Measurements from ENCODE around the gene CKS1B.

The CKS1B gene

GRCh38 chr1:154945962-154946850 is 28.3 kb upstream of the CKS1B start:
- DNase-seq (ENCODE audit: low spot score): no peak

DNA sequence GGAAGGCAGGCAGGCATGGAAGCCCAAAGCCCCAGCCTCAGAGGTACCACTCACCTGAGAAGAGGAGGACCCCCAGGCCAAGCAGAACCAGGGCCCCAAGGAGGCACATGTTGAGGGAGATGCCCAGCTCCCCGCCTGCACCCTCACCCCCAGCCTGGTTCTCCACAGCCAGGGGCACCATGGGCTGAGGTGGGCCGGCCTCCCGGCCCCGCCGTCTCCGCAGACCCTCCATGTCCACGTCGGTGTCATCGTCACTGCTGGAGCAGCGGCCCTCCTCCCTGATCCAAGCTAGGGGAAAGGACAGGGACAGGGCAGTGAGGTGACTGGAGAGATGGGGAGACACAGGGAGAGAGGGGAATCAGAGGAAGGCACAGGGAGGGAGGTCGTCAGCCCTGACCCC is 26.4 kb upstream of the CKS1B start:
- no peak for DNase-seq (ENCODE audit: low spot score)

DNA sequence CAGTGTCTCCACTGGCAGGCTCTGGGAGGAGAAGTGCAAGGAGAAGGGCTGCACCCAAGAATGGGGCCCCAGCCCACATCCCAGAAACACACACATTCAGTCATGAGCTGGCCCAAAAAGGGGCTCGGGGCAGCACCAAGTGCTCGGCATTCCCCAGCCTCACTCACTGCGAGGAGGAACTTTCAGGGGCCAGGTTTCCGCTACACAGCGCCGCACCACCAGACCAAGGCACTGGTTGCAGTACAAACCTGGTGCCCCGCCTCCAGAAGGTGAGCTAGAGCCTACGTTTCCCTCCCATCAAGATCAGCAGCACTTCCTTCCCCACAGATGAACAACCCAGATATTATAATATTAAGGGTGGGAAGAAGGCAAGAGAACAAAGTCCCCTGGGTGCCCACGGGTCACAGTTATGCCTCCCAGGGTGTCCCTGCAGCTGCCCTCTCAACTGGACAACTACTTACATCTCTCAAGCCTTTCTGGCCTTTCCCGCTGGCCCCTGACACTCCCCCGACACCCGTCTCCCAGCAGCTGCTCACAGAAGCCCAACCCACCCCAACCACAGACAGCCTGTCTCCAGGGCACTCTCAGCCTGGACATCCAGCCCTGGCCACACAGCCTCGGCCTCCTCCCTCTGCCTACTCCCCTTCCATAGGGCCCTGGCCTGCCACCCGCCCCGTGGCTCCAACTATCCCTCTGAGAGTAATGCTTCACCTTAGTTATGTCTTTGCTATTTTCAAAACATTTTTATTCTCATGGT is 22.4 kb upstream of the CKS1B start:
- DNase-seq (ENCODE audit: low spot score): no peak

DNA sequence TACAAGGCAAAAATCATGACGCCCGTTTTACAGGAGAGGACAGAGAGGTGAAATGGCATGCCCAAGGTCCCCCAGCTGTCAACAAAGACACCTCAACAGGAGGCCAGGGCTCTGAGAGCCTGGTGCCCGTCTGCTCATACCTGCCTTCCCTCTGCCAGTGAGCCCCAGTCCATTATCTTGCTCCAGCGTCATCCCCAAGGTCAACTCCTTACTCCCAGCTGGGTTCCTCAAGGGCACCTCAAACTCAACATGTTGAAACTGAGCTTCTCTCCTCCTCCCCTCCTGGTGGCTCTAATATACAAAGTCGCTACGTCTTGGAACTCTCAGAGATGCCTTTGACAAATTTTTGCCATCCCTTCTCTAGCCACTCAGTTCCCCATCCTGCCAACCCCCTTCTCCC is 21.8 kb upstream of the CKS1B start:
- no peak for DNase-seq (ENCODE audit: low spot score)

- no peak for DNase-seq (ENCODE audit: low spot score)
Measured at GRCh38 chr1:154953611-154954038, 20.9 kb upstream of the CKS1B start.

DNA sequence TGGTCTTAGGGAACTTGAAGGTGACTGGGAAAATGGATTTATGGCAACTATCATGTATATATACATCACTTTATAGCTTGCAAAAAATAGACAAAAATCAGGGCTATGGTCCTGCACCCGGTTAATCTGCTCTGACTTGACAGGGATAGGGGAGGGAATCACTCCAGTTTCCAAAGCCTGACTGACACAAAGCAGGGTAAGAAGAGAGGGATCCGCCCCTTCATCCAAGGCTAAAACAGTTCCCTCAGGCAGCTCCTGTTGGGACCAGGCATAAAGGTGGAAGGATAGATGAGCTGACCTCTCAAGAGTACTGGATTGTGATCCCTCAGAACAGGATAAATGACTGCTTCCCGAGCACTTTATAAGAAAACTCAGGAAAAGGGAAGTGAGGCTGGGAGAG is 19.9 kb upstream of the CKS1B start:
- DNase-seq (ENCODE audit: low spot score): no peak

DNA sequence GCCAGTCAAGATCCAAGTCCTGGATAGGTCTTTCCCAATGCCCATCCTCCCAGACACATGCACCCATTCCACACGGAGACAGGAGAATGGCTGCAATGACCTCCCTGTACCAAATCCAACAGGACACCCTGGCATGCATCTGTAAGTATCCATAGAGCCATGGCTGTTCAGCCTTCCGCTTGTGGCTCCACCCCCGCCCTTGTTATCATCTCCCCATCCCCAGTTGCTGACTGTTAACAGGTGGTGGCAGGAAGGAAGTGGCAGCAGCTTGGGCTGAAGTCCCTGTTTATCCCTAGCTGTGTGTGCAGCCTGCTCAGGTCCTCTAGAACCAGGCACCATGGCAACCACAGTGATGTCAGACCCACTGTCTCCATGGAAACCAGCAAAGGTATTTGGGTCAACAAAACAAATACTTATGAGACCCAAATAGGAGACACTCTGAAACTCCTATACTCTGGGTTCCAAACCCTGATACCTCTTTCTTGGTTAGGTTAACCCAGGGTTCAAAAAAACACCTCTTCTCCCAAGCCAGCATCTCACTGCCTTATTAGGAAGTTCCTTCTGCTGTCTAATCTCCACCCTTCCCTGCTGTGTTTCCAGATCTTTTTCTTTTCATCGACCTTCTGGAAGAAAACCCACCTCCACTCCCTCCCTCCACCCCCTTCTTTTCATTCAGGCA is 19.3 kb upstream of the CKS1B start:
- DNase-seq (ENCODE audit: low spot score): no peak

GRCh38 chr1:154955718-154956543 is 18.6 kb upstream of the CKS1B start, which contains the start of gene PBXIP1:
TSS of gene PBXIP1 (minus strand) at chr1:154956099. CDS start at chr1:154953721, 2,378 bp downstream.
- peak; percentile 100 for DNase-seq (ENCODE audit: low spot score)

DNA sequence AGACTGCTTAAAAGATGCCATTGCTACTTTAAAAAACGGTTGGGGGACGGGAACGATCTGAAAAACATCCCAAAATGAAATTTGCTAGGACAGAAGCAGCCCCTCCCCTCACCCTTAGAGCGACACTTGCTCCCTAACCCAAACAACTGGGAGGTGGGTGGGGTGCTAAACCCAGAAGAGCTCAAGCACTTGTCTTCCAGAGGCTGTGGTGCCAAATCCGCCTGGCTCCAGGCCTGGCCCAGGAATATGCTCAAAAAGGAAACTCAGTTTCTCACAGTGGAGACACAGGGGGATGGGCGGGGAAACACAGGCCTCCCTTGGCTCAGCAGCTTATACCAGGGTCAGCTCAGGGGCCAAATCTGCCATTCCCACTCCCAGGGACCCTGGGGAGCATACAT is 17.9 kb upstream of the CKS1B start:
- no peak for DNase-seq (ENCODE audit: low spot score)

DNA sequence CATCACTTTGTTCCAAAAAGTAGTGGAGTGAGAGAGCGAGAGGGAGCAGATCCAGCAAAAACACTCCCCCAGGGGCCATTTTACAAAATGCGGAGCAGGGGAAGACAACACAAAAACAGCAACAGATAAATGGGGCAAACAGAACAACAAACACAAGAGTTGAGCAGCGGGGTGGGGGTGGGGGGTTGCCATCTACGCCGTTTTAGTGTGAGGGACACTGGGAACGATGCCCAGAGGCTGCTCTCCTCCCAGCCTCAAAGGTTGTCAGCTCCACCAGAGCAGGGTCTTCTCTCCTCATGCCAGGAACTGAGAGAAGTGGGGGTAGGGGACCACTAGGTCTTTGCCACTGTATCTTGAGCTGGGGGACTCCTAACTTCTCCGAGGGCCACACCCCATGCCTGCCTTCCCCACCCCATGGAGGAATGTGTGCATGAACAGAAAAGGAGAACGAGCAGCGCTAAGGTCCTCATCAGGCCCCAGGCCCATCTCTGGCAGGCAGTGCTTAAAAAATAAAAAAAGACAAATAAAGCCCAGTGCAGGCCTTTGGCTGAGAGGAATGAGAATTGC is 17.3 kb upstream of the CKS1B start:
- DNase-seq (ENCODE audit: low spot score): no peak

- DNase-seq (ENCODE audit: low spot score): no peak
Measured at GRCh38 chr1:154958036-154958435, 16.4 kb upstream of the CKS1B start.

- no peak for DNase-seq (ENCODE audit: low spot score)
Measured at GRCh38 chr1:154958681-154959425, 15.6 kb upstream of the CKS1B start.

DNA sequence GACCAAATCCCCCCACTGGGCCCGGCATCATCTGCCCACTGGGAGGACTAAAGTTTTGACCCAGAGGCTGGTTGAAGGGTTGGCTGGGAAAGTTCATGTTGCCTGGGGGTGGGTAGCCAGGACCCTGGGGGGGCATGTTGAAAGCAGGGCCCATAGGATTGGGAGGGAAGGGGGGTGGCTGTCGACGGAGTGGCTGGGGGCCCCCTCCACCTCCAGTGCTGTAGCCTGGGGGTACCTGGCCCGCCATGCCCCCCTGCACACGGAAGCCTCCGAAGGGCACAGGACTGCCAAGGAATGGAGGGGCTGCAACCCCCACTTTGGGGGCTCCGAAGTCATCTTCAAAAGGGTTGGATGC is 15.1 kb upstream of the CKS1B start:
- DNase-seq (ENCODE audit: low spot score): no peak

DNA sequence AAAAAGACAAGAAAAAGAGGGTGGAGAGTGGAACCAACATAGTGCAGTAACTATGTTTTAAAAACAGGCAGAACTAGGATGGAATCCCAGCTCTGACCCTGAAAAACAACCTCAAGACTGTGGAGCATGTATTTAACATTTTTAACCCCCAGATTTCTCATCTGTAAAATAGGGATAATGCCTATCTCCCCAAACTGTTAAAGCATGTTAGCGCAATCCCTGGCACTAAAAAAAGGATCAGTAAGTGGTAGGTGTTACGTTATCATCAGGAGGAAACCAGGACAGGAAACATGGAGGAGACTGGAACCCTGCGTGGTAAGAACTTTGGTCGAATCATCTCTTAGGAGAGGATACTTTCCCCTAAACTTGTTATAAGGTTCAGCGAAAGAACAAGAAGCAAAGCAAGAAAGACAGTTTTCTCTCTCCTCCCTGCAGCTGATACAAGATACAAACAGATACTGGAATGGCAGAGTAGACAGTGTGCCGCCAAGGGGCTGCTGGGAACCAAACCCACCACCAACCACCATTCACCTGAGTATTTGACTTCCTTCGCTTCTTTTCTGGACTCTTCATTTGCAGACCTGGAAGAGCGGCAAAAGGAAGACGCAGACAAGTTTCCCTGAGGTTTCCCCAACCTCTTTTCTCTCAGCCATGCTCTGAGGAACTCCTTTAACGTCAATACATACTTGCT is 13.9 kb upstream of the CKS1B start:
- DNase-seq (ENCODE audit: low spot score): no peak

- DNase-seq (ENCODE audit: low spot score): peak; percentile 87
Measured at GRCh38 chr1:154961207-154962155, 13.0 kb upstream of the CKS1B start, which contains the start of gene PYGO2. TSS of gene PYGO2 (minus strand) at chr1:154961782. CDS start at chr1:154961576, 206 bp downstream.

DNA sequence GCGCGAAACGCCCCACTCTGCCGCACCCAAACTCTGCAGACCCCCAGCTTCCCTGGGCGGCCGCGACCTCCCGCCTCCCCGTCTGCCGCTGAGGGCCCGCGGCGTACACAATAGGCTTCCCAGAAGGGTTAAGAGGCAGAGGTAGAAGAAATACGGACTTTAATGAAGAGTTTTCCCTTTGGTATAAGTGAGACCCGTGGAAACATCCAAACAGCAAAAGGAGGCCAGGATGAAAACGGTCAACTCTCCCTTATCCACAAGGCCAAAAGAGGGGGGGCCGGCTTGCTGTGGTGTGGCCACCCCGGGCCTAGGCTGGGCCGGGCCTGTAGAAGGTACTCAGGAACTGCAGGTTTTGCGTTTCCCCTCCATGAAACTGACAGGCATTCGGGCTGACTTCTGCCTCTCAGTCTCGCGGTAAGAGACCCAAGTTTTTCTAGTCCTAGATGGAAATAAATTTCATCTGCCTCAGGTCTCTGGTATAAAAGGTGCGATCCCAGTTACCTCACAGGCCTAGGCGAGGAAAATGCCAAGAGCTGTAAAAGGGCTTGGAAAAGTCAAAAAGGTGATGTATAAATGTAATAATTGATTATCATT is 12.2 kb upstream of the CKS1B start:
- no peak for DNase-seq (ENCODE audit: low spot score)

DNA sequence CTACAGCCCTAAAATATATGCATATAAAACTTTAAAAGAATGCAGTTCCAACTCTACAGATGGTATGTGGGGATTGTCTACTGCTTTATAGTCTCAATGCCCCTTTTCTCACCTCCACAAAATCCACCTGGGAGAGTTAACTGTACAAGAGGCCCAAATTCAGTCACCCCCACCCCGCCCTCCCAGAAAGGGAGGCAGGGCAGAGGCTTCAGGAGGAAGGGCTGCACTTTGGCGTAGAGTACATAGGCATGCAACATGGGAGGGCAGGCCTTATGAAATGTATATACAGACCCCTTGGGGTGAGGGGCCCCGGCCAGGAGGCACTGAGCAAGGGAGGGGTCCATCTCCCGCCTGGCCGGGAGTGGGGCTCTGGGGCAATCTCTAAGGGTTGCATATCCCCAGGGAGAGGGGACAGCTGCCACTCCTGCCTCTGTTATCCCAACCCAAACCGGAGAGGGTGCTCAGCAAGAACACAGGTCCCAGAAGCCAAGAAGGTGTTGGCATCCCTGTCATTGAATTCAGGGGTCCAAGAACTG is 11.6 kb upstream of the CKS1B start:
- DNase-seq (ENCODE audit: low spot score): no peak

GRCh38 chr1:154963643-154964042 is 10.8 kb upstream of the CKS1B start:
- no peak for DNase-seq (ENCODE audit: low spot score)
